Measurements from ENCODE around the gene SAMD4B. TPM values are rescaled to one million over a fixed set of nuclear protein-coding genes. Genes with fewer than 3 reads are reported as not detected.

Gene SAMD4B
- total RNA-seq, 1 experiment from 2014 or later: 164 TPM

GRCh38 chr19:39335168-39335548 is 7.1 kb upstream of the SAMD4B start:
- no peaks in the 10 kb centered on the region for H3K9me3 Mint-ChIP-seq
- H3K4me3 Mint-ChIP-seq: no peak overlapping the region
- no peak for DNase-seq (ENCODE audit: low spot score)
- peaks cover 20% of the 10 kb centered on the region for H3K27me3 Mint-ChIP-seq (ENCODE audit: low read depth)
- CTCF ChIA-PET: interaction anchor here (1.2 to 1.3 kb wide), 2 partner anchors 123 to 131 kb away, joined by 4 to 7 read pairs; partner anchors contain the start of gene SYCN
- no peak; the same call in 1 of the 2 replicates for ATAC-seq
- POLR2A ChIA-PET: no interaction called here
- H3K4me1 Mint-ChIP-seq: peaks cover 4% of the 10 kb centered on the region; the same call in 1 of the 2 replicates
- H3K36me3 Mint-ChIP-seq: no peaks in the 10 kb centered on the region
- TF ChIP-seq ESRRA (CRISPR knock-in tag; IDR thresholded peaks at IDR 0.05; ENCODE audit: borderline replicate concordance) (no peak), NFE2L1 (CRISPR knock-in tag; IDR thresholded peaks at IDR 0.05) (no peak), MLX (CRISPR knock-in tag; IDR thresholded peaks at IDR 0.05) (no peak), ZNF219 (CRISPR knock-in tag; IDR thresholded peaks at IDR 0.05; ENCODE audit: borderline replicate concordance) (no peak), USF1 (CRISPR knock-in tag; IDR thresholded peaks at IDR 0.05) (no peak), ZNF317 (CRISPR knock-in tag; IDR thresholded peaks at IDR 0.05; ENCODE audit: borderline replicate concordance, low read depth) (no peak), STAT6 (CRISPR knock-in tag; conservative IDR thresholded peaks at IDR 0.05; ENCODE audit: low read depth) (no peak), GABPB1 (CRISPR knock-in tag; IDR thresholded peaks at IDR 0.05) (no peak), CTCF (IDR thresholded peaks at IDR 0.05) (no peak), ETV6 (CRISPR knock-in tag; IDR thresholded peaks at IDR 0.05) (no peak), ZNF121 (CRISPR knock-in tag; IDR thresholded peaks at IDR 0.05) (no peak), FOXP1 (CRISPR knock-in tag; IDR thresholded peaks at IDR 0.05; ENCODE audit: borderline replicate concordance) (no peak), OVOL2 (CRISPR knock-in tag; IDR thresholded peaks at IDR 0.05; ENCODE audit: borderline replicate concordance) (no peak), ZNF281 (CRISPR knock-in tag; IDR thresholded peaks at IDR 0.05) (no peak), ATF6 (CRISPR knock-in tag; IDR thresholded peaks at IDR 0.05) (no peak), ERG (CRISPR knock-in tag; IDR thresholded peaks at IDR 0.05) (no peak), MYBL2 (CRISPR knock-in tag; IDR thresholded peaks at IDR 0.05) (no peak)
- H3K27ac Mint-ChIP-seq: no peak overlapping the region

Measured in WTC11 (cell line).